Cardiac septum (tissue), 1 donor: ENCODE measurements around the gene RAP1GDS1. TPM values are rescaled to one million over a fixed set of nuclear protein-coding genes. Genes with fewer than 3 reads are reported as not detected.
"Not testable (repeated sequence)": the region's sequence is repeated elsewhere in the genome, so short reads cannot be mapped to it uniquely, and the experiment has no call there.

Source experiments
- DNase-seq: peaks from one replicate; pipeline ENCODE4 v3.0.0-alpha.2; 2020; ENCODE audit warnings: low spot score
- intact Hi-C: fragments of 100-400 bp; cut with DNase I; formaldehyde crosslinking; loops from one replicate; pipeline ENCODE4 v1.14.0; 2022
- total RNA-seq: library from RNA; stranded (reverse); fragmentation: NEBNext Ultra II Directional; extraction: Animal tissue kit (Norgen Biotek cat#: 25700); gene quantifications from one replicate; pipeline ENCODE4 v1.2.1, GENCODE V29; 2021
- donor health status: DM: no; HTN: no; CAD: no.

RAP1GDS1 gene
- total RNA-seq, 1 donor from 2014 or later = 18.9 TPM

GRCh38 chr4:98338761-98339438, 77.7 kb downstream of the RAP1GDS1 start:
- intact Hi-C loops = no loop called here
- no peak for DNase-seq

- intact Hi-C loops = no loop called here
- DNase-seq = no peak
Observed at GRCh38 chr4:98341309-98341708, 80.1 kb downstream of the RAP1GDS1 start.

- DNase-seq = no peak
- intact Hi-C loops = no loop called here
Observed at GRCh38 chr4:98343626-98344025, 82.4 kb downstream of the RAP1GDS1 start.

- DNase-seq = no peak
- intact Hi-C loops = no loop called here
Observed at GRCh38 chr4:98345838-98346237, 84.7 kb downstream of the RAP1GDS1 start.

DNA sequence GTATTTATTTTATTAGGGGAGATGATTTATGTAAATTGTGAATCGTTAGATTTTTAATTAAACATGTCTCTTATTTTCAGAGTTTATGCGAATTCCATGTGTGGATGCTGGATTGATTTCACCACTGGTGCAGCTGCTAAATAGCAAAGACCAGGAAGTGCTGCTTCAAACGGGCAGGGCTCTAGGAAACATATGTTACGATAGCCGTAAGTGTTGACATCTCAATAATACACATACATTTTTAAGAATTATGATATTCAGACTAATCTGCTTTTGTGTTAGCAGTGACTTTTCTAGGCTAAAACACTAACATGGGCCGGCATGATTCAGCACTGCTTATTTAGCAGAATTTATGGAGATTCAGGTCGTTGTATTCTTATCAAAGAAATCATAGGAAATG, 91.2 kb downstream of the RAP1GDS1 start:
- intact Hi-C loops = no loop called here
- no peak for DNase-seq

GRCh38 chr4:98352940-98353339, 91.8 kb downstream of the RAP1GDS1 start:
- DNase-seq = no peak
- intact Hi-C loops = no loop called here

DNA sequence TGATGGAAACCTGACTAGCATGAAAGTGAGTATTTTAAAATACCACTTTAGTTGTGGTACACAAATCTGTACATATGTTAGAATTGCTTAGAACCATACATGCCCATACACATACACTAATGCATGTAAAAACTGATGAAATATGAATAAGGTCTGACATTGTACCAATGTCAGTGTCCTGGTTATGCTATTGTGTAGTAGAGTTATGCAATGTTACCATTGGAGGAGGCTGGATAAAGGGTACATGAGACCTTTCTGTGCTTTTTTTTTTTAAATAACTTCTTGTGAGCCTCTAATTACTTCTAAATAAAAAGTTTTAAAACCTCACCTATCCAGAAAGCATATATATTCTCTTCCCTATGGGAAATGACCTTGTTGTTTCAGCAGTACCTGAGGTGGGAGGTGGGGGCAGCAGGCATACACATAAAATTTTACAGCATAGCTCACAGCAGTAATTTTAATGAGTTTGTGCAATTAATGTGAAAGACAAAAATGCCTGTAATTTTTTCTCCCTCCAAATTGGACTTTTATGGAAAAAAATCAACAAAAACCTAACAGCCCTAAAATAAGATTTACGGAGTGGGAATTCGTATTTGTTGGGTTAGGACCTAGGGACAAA, 97.6 kb downstream of the RAP1GDS1 start:
- no peak for DNase-seq
- intact Hi-C loops = no loop called here

DNA sequence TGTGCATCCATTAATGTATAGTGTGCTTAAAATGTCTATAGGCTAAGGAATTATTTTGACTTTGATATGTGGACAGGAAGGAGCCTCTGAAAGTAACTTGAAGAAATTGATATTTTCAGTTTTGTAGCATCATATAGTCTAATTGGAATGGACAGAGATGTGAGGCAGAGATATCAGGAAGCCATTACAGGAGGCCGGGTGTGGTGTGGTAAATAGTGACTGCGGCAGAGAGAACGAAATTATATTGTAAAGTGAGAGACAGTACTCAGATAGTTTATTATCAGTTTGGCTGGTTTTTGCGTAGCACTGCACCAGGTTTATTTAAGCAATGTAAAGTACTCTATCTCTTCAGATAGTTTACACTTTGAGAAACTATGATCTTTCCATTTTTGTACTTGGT, 98.5 kb downstream of the RAP1GDS1 start:
- no peak for DNase-seq
- intact Hi-C loops = no loop called here

DNA sequence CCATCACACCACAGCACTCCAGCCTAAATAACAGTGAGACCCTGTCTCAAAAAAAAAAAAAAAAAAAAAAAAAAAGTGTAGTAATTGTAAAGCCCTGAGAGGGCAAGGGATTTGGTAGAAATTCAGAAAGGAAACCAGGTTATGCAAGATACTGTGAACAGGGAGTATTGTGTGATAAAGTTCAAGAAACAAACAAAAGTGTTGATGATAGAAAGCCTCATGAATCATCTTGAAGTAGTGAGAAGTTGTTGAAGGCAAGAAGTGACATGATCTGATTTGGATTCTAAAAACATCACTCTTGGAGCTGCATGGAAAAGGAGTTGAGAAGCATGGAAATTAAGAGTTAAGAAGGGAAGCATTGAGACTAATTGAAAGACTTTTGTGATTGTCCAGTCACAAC, 102.2 kb downstream of the RAP1GDS1 start:
- intact Hi-C loops = no loop called here

DNA sequence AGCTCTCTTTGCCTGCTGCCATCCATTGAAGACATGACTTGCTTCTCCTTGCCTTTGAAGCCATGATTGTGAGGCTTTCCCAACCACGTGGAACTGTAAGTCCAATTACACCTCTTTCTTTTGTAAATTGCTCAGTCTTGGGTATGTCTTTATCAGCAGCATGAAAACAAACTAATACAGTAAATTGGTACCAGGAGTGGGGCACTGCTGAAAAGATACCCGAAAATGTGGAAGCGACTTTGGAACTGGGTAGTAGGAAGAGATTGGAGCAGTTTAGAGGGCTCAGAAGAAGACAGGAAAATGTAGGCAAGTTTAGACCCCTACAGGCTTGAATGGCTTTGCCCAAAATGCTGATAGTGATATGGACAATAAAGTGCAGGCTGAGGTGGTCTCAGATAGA, 105.1 kb downstream of the RAP1GDS1 start:
- DNase-seq, intact Hi-C loops: not testable (repeated sequence)

More for the DNA sequence above, 102.2 kb downstream of the RAP1GDS1 start:
- DNase-seq = no peak

GRCh38 chr4:98368000-98368399, 106.8 kb downstream of the RAP1GDS1 start:
- DNase-seq, intact Hi-C loops: not testable (repeated sequence)

DNA sequence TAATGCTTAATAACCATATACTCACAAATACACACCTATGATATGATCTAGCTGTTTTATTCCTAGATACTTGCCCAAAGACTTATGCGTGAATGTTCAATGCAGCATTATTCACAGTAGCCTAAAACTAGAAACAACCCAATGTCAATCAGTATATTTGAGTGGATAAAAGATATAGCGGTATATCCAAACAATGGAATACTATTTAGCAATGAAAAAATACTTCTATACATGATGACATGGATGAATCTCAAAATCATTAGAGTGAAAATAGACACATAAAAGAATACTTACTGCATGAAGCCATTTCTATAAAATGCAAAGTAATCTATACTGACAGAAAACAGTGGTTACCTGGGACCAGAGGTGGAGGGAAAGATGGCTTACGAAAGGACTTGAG, 108.1 kb downstream of the RAP1GDS1 start:
- intact Hi-C loops = no loop called here
- DNase-seq = no peak

DNA sequence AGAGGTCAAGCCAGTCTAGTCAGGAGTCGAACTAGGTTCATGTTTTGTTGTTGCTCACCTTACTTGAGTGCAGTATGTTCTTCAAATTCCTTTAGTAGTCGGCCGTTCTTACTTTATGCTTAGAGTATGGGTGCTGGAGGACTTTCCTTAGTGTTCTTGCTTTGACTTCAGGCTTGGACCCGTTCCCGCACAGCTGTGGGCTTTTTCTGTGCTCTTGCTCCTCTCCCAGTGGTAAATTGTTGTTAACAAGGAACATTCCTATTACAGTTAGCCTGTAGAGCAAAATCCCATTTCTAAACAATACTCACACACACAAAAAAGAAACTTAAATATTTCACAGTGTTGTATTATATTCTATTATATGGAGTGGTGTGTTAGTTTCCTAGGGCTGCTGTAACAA, 113.5 kb downstream of the RAP1GDS1 start:
- intact Hi-C loops = no loop called here
- no peak for DNase-seq

- DNase-seq = no peak
- intact Hi-C loops = no loop called here
Observed at GRCh38 chr4:98377559-98377958, 116.4 kb downstream of the RAP1GDS1 start.

- intact Hi-C loops = no loop called here
Observed at GRCh38 chr4:98381306-98381705, 120.1 kb downstream of the RAP1GDS1 start.

DNA sequence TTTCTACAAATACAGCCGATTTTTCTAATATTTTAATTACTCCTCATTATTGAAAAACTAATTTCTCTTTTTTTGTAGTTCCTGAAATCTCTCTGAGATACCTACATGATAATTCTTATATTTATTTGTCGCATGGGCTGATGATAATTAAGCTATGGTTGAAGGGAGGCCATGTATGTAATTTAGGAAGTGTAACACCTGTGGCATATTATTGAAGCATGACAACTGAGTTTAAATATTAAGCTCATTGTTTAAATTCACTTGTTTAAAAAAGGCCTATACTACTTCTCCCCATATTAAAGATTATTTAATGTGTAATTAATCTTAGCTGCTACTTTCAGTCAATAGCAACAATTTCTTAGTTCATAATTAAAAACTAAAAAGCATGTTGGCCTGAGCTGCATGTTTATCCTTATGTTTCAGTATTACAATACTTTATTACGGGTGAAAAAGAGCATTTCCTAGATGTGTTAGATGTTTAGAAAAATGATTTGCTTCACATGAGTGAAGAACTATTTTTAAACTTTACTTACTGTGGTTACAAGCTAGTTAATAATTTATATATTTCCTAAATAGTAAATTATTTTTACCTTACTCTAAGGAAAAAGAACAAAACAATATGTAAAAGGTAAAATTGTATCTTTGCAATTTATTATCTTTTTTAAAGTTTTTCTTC, 122.4 kb downstream of the RAP1GDS1 start:
- no peak for DNase-seq
- intact Hi-C loops = no loop called here

More at GRCh38 chr4:98381306-98381705, 120.1 kb downstream of the RAP1GDS1 start:
- no peak for DNase-seq

GRCh38 chr4:98385831-98386230, 124.6 kb downstream of the RAP1GDS1 start:
- DNase-seq = no peak
- intact Hi-C loops = no loop called here

GRCh38 chr4:98387345-98388026, 126.3 kb downstream of the RAP1GDS1 start:
- no peak for DNase-seq
- intact Hi-C loops = no loop called here

GRCh38 chr4:98394134-98394533, 132.9 kb downstream of the RAP1GDS1 start:
- DNase-seq = no peak
- intact Hi-C loops = no loop called here

- intact Hi-C loops = no loop called here
- no peak for DNase-seq
Observed at GRCh38 chr4:98399915-98400314, 138.7 kb downstream of the RAP1GDS1 start.
